HG03039 (cell line): ENCODE data around the gene SNCAIP.

Experiments used
- ATAC-seq: cut with Tn5 transposase; IDR thresholded peaks from one replicate; pipeline ENCODE4 v1.9.1; 2021; ENCODE audit warnings: mild to moderate bottlenecking, moderate library complexity; ENCODE audit not compliant: unreplicated experiment

SNCAIP gene

DNA sequence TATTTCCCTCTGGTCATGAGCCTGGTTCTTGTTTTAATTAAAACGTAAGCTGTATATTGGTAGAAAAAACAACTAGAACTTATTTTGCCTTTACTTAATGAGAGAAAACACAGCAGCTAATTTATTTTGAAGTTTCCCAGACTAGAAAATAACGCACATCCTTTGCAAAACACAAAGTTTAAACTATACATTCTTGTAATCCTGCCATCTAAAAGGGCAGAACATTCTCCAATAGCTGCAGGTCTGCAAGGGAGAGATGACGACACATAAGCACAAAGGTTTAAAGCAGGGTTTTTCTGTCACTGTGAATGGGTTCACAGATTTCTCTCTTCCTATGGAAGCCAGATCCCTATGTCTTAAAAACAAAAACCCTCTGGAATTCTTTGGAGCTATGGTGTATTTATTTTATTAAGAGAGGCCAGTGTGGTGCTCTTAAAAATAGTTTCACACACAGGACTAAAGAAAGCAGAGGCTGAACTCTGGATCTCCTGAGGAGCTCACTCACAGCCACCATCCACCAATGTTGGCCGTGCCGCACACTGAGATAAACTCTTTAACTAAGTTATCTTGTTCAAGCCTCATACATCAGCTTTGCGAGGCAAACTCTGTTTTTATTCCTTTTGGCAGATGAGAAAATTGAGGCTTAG is 82.4 kb downstream of the SNCAIP start:
- no peak for ATAC-seq

GRCh38 chr5:122398016-122398415 is 86.0 kb downstream of the SNCAIP start:
- no peak for ATAC-seq

GRCh38 chr5:122400341-122400740 is 88.3 kb downstream of the SNCAIP start:
- no peak for ATAC-seq

- no peak for ATAC-seq
These were observed 88.9 kb downstream of the SNCAIP start for GRCh38 chr5:122400938-122401337.

- no peak for ATAC-seq
These were observed 90.1 kb downstream of the SNCAIP start for GRCh38 chr5:122401976-122402725.

DNA sequence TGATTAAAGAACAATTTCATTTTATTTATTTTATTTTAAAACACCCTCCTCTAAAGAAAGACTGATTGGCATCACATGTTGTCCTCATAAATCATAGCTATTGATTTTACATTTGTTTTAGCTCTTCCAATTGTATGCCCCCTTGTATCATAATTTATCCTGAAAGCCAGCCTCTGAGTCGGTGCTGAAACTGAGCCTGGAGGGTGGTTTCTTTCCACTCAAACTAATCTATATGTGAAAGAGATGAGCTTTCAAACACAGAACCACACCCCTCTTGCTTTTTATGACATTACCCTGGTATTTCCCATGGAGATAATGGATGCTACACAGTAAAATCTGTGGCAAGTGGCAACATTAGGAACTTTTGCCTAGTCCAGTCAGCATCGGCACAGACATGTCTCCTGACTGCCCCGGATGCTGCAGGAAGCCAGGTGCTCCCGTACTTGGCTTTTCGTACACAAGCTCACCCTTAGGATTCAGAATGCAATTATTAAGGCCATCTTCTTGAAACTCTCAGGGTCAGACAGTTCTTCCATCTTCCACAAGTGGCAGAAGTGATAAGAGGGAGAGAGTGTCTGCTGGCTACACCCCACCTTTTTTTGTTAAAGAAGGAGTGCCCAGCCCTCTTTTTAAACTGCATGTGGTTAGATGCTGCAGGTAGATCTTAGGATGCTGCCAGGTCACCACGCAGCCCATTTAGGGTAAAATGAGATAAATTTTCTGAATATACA is 91.1 kb downstream of the SNCAIP start:
- no peak for ATAC-seq

- no peak for ATAC-seq
These were observed 92.0 kb downstream of the SNCAIP start for GRCh38 chr5:122404018-122404417.

DNA sequence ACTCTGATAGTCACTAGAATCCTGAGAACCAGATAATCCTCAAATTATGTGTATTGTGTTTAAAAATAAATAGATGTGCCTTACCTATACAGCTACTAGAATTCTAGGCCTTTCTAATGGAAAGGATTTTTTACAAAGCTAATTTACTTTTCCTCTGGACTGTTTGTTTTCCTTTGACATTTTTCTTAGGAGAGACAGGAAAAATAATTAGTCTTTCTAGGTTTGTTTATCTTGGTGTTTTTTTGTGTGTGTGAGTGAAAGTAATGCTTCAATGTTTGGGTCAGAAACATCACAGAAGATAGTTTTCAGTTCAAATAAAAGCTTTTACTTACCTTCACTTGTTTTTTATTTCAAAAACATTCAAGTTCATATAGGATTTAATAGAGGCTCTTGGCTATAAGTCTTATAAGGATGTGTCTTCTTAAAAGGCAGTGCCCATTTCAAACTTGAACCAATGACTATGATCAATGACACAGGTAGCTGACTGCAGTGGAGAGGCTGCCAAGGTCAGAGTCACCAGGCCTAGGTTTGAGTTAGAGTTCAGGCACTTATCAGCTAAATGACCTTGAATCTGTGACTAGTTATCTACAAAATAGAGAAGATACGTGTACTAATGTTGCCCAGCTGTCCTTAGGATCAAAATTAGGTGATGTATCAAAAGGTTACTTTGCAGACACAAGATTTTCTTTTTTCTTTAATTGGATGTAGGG is 92.8 kb downstream of the SNCAIP start:
- ATAC-seq = no peak

DNA sequence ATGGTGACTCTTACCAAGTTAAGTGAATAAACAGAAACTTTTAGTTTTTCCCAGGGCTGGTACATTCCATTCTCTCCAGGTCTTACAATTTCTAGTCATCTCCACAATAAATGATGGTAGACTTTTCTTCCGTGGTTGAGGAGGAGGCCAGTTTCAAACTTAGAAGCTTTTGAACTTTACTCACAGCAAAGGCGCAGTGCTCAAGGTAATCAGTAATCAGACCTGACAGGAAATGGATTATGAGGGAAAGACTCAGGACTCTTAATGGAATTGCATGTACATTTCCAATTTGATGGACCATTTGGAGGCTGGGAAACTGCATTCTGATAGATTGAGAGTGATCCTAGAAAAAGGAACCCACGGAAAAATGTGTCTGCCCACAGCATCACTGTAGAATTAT is 93.7 kb downstream of the SNCAIP start:
- no peak for ATAC-seq

GRCh38 chr5:122406181-122406580 is 94.1 kb downstream of the SNCAIP start:
- ATAC-seq = no peak

- ATAC-seq = no peak
These were observed 96.7 kb downstream of the SNCAIP start for GRCh38 chr5:122408592-122409224.

- peak; percentile 39 for ATAC-seq
These were observed 100.9 kb downstream of the SNCAIP start for GRCh38 chr5:122412966-122413365.

DNA sequence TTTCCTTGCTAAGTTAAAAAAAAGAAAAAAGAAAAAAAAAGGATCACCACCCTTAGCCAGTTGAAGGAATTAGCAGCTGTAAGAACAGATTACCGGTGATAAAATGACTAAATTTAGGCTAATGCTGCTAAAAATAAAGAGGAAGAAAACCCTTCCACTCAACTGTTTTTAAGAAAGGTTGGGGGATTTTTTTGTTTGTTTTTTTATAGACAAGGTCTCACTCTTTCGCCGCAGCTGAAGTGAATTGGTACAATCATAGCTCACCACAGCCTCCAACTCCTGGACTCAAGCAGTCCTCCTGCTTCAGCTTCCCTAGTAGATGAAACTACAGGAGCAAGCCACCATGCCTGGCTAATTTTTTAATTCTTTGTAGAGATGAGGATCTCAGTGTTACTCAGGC is 101.7 kb downstream of the SNCAIP start:
- ATAC-seq = peak; percentile 34

DNA sequence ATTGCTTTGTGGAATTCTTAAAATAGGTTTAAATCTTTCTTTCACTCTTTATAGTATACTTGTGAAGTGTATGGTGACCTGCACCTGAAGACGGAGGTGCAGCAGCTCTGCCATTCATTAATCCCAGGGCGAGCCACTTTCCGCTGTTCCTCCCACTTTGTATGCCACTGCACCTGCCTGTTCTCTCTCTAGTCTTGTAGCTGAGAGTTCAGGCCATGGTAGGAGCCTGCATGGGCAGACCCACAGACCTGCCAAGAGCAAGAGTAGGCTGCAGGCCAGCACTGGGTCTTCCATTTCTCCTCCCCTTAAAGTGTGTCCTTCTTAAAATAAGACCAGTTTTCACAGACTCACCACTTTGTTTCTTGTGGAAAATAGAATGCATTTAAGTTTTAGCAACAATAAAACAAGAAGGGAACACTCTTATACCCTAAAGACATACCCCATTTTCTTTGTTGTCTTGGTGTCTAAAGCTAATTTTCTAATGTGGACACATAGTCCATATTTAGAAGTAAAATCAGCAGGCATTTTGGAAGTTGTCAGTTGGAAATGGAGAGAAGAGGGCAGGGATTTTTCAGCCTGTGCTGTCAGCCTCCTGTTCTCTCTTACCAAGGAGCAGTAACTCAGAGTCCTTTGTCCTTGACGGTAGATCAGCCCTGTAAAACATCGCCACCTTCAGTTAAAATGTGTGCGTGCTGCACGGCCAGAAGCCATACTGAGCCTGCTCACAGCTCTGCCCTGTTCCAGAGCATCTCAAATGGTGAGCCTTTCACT is 103.2 kb downstream of the SNCAIP start:
- peak; percentile 77 for ATAC-seq

DNA sequence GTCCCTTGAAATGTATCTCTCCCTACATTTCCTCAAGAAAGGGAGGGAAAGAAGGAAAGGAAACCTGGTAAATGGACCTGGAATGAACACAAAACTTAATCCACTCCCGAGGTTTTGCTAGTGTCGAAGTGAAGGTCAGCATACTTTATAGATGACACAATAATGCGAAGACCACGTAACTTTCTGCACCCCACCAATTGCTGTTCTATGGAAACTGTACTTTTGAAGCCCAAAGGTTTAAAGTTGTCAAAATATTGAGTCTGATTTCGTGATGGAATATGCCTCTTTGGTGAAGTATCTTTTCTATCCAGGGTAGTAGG is 103.7 kb downstream of the SNCAIP start:
- no peak for ATAC-seq

DNA sequence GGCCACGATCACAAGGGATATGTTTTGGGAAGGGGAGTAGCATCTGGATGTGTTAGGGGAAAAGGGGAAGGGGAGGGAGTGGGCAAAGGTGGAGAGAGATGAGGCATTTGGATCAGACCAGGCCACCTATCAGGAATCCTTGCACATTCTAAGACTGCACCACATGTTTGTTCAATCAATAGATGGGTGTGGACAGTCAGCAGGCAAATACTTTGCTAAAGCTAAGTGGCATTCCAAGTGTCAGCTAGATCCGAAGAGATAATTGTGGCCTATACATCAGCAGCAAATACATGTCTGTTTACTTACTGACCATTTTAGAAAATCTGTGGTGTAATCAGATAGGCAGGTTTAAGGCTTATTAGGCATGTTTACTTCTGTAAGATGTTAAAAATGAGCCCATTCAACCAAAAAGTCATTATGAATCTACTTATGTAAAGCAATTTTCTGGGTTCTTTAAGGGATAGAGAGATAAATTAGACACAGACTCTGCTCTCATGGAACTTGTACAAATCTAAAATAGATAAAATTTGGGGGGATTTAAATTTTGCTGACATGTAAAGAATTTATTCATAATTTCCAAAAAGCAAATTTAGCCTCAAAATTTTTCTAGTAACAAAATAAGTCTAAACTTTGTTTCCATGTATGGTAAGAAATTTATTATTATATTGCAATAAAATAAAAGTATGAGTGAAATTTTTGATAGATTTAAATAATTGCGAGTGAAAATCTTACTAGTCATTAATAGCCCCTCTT is 107.3 kb downstream of the SNCAIP start:
- no peak for ATAC-seq

DNA sequence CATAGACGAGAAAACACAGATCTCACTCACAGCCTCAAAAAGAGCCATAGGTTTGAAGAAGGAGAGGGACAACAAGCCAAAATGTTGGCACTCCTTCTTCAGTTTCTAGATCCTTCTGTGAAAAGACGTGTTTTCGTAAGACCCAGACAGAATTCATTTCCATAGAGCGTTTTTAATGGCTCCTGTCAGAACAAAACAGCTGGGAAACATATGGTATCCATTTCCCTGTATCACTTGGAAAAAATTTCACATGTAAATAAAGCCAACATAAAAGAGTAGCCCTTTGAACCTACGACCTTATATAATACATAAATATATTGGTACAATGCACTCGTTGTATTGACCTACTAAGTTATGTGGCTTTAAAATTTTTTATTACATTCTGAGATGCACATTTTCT is 108.1 kb downstream of the SNCAIP start:
- ATAC-seq = no peak

DNA sequence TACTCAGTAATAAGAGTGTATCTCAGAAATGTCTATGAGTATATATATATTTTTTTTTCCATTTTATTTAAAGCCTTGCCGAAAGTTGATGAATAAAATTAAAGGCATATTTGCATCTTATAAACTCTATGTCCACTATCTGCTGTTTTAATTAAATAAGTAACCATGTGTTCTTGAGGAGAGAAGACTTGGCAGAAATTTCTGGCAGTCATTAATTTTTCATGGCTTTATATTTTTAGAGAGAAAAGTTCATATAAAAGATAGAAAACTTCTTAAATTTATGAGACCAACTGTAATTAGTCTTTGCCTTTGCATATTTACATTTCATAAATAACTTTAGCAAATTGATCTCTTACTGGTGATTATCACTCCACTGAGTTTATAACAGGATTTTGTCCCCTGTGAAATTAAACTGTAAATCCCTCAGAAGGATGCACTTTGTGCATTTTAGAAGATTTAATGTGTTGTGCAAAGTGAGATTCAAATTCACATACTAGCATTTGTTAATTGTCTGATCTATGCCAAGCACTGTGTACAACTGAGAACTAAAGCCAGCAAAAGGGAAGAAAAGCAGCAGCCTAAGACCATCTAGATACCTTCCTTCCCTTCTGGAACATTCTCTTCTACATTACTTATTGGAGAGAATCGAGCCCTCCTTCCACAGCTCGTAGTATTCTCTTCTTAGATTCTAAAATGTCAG is 108.7 kb downstream of the SNCAIP start:
- peak; percentile 9 for ATAC-seq
